SK-N-SH (cell line): ENCODE results near the gene DCAF5.

Experiments used
- CTCF ChIP-seq: fragments of 200-600 bp; sonication (generic); IDR thresholded peaks from 2 replicates; pipeline ENCODE4 v1.6.1; 2017; ENCODE audit warnings: antibody characterized with exemption, mild to moderate bottlenecking, moderate library complexity
- EP300 ChIP-seq, 2 experiments: IDR thresholded peaks; 2 replicates each; pipeline versions ENCODE4 v1.4.0 to v1.6.1; 2012; ENCODE audit warnings: borderline replicate concordance in 1 of 2, low read depth in 1 of 2, low read length in 1 of 2
- GABPA ChIP-seq: IDR thresholded peaks from 2 replicates; pipeline ENCODE4 v1.4.0; 2012; ENCODE audit warnings: low read depth, mild to moderate bottlenecking
- PBX3 ChIP-seq: IDR thresholded peaks from 2 replicates; pipeline ENCODE4; 2012
- POLR2AphosphoS5 ChIP-seq: IDR thresholded peaks from 2 replicates; pipeline ENCODE4 v1.6.1; 2012; ENCODE audit warnings: low read depth, low read length
- RAD21 ChIP-seq: IDR thresholded peaks from 2 replicates; pipeline ENCODE4 v1.6.1; 2012; ENCODE audit warnings: mild to moderate bottlenecking, low read length
- REST ChIP-seq: IDR thresholded peaks from 2 replicates; pipeline ENCODE4 v1.6.1; 2012; ENCODE audit warnings: mild to moderate bottlenecking, low read depth, low read length, moderate library complexity
- RXRA ChIP-seq: IDR thresholded peaks from 2 replicates; pipeline ENCODE4 v1.4.0; 2012; ENCODE audit warnings: low read depth, mild to moderate bottlenecking, borderline replicate concordance
- SIN3A ChIP-seq: IDR thresholded peaks from 2 replicates; pipeline ENCODE4 v1.6.1; 2012; ENCODE audit warnings: low read depth, mild to moderate bottlenecking, low read length, moderate library complexity, borderline replicate concordance
- TAF1 ChIP-seq: IDR thresholded peaks from 2 replicates; pipeline ENCODE4 v1.6.1; 2012; ENCODE audit warnings: low read depth, mild to moderate bottlenecking, low read length, moderate library complexity, borderline replicate concordance
- USF1 ChIP-seq: IDR thresholded peaks from 2 replicates; pipeline ENCODE4 v1.4.0; 2012; ENCODE audit warnings: low read depth, borderline replicate concordance
- USF2 ChIP-seq: fragments of 150-350 bp; IDR thresholded peaks from 2 replicates; pipeline ENCODE4 v1.6.1; 2017; ENCODE audit warnings: antibody characterized with exemption, low read length, low read depth, borderline replicate concordance

- TF ChIP-seq RXRA (no peak), CTCF (no peak), RAD21 (no peak), USF1 (peak; percentile 29; the same call in 1 of the 2 replicates), EP300 (IDR thresholded peaks at IDR 0.05; ENCODE audit: borderline replicate concordance in 1 of 2, low read depth in 1 of 2, low read length in 1 of 2) (no peak), REST (no peak), USF2 (no peak), PBX3 (peak; percentile 51; the same call in 1 of the 2 replicates), SIN3A (peak; percentile 89), POLR2AphosphoS5 (peak; percentile 60), TAF1 (no peak; the same call in 1 of the 2 replicates), GABPA (peak; percentile 54)
Measured at GRCh38 chr14:69153152-69153872, 393 bp upstream of the DCAF5 start.
